ENCODE measurements around the gene ETV5. TPM values are rescaled to one million over a fixed set of nuclear protein-coding genes. Genes with fewer than 3 reads are reported as not detected.

The ETV5 gene
- total and polyA plus RNA-seq, 9 of the 15 experiments (the other 6 are each of a cell fraction or from before 2014, with no cell fraction given) = 9.2 to 25.9 (median 15.9) TPM

- TF ChIP-seq JUN (IDR thresholded peaks at IDR 0.05; ENCODE audit: borderline replicate concordance, low read depth, low read length) (0 out of 2 replicates have a peak, but pooled peaks have one; percentile 6), JUN (CRISPR knock-in tag; IDR thresholded peaks at IDR 0.05; ENCODE audit: borderline replicate concordance) (no peak), PTRF (tag; IDR thresholded peaks at IDR 0.05) (no peak), MGA (IDR thresholded peaks at IDR 0.05) (no peak; the same call in 1 of the 2 replicates), TRIM24 (IDR thresholded peaks at IDR 0.05) (no peak; a peak in 1 of 4 replicates), ZNF785 (CRISPR knock-in tag; IDR thresholded peaks at IDR 0.05) (no peak), MYNN (IDR thresholded peaks at IDR 0.05) (no peak), MYNN (CRISPR knock-in tag; IDR thresholded peaks at IDR 0.05) (no peak), CREBBP (IDR thresholded peaks at IDR 0.05; ENCODE audit: low read depth, low read length) (no peak), ATF4 (CRISPR knock-in tag; IDR thresholded peaks at IDR 0.05) (no peak), ZNF79 (CRISPR knock-in tag; IDR thresholded peaks at IDR 0.05; ENCODE audit: low read depth) (no peak)
These were observed at the start of gene ETV5 (continued) for GRCh38 chr3:186108941-186109865.

All from K562 (cell line).